Psoas muscle (tissue), 8 donors: ENCODE data around the gene KCND3. TPM values are rescaled to one million over a fixed set of nuclear protein-coding genes. Genes with fewer than 3 reads are reported as not detected.

Experiments
- ATAC-seq, 4 donors: fragments of 200-7000 bp; cut with Tn5 transposase; one replicate each; pipeline ENCODE4 v1.9.1; 2020; ENCODE audit warnings: moderate library complexity in 3 of 4, mild to moderate bottlenecking in 2 of 4
- DNase-seq, 2 donors: peaks; one replicate each; pipeline ENCODE4 v3.0.0-alpha.2; 2020
- H3K27ac ChIP-seq: fragments of 200-600 bp; one replicate; pipeline ENCODE4 v1.8.0; 2022
- H3K27me3 ChIP-seq, 3 donors: fragments of 200-600 bp in 1 of 3; one replicate each; pipeline versions ENCODE4 v1.6.1 to v1.8.0; 2013 to 2022; ENCODE audit warnings: low read length in 2 of 3, mild to moderate bottlenecking in 2 of 3, moderate library complexity in 1 of 3; ENCODE audit not compliant: insufficient read depth in 3 of 3
- H3K36me3 ChIP-seq, 2 donors: fragments of 200-600 bp in 1 of 2; one replicate each; pipeline versions ENCODE4 v1.6.1 to v1.8.0; 2013 to 2022; ENCODE audit warnings: low read depth in 1 of 2, mild to moderate bottlenecking in 1 of 2, moderate library complexity in 1 of 2; ENCODE audit not compliant: insufficient read depth in 1 of 2
- H3K4me1 ChIP-seq: fragments of 200-600 bp; one replicate; pipeline ENCODE4 v1.8.0; 2022
- H3K4me3 ChIP-seq: fragments of 200-600 bp; one replicate; pipeline ENCODE4 v1.8.0; 2022; ENCODE audit warnings: mild to moderate bottlenecking
- H3K9me3 ChIP-seq: fragments of 200-600 bp; one replicate; pipeline ENCODE4 v1.8.0; 2022
- WGBS, 3 donors: extraction: QIAGEN DNeasy Blood & Tissue Kit; methylation state at CpG; one replicate each; pipeline versions ENCODE4 v1.1.6 to v1.1.7; 2013; 5-methylcytosine and 5-hydroxymethylcytosine counted together
- intact Hi-C, 2 donors: fragments of 100-400 bp; cut with DNase I; formaldehyde crosslinking; loops; one replicate each; pipeline versions ENCODE4 v1.11.0 to v1.14.2; 2022
- polyA plus RNA-seq, 3 donors: library from polyadenylated mRNA; stranded (reverse); fragments of 200-250 nt; gene quantifications; one replicate each; pipeline ENCODE4 v1.2.3, GENCODE V29; 2013
- total RNA-seq, 4 donors: library from RNA; stranded (reverse); fragmentation: NEBNext Ultra II Directional in 2 of 4; extraction: Animal tissue kit (Norgen Biotek cat#: 25700) in 2 of 4; gene quantifications; one replicate each; pipeline versions ENCODE4 v1.2.1 to v1.2.4, GENCODE V29; 2021 to 2023
- TF ChIP-seq, protein P1 (sequence below): fragments of 200-600 bp; IDR thresholded peaks from one replicate; pipeline ENCODE4 v1.8.0; 2022; ENCODE audit warnings: antibody characterized with exemption
- donor health status: healthy with polysubstance abuse.
- donor health status: DM: no; HTN: no; CAD: no; lungs with moderate emphysema.
- donor health status: Bipolar disorder and iron deficiency.
- donor health status: healthy.
- donor health status: DM: yes; HTN: yes; CAD: no.
- donor health status: DM: no; HTN: no; CAD: no.
- donor health status: DM: no; HTN: no; CAD: no.
- donor health status: DM: yes; HTN: yes; CAD: no.

The KCND3 gene
- total and polyA plus RNA-seq, 7 donors: 0.53 to 4.1 (median 1.3) TPM

DNA sequence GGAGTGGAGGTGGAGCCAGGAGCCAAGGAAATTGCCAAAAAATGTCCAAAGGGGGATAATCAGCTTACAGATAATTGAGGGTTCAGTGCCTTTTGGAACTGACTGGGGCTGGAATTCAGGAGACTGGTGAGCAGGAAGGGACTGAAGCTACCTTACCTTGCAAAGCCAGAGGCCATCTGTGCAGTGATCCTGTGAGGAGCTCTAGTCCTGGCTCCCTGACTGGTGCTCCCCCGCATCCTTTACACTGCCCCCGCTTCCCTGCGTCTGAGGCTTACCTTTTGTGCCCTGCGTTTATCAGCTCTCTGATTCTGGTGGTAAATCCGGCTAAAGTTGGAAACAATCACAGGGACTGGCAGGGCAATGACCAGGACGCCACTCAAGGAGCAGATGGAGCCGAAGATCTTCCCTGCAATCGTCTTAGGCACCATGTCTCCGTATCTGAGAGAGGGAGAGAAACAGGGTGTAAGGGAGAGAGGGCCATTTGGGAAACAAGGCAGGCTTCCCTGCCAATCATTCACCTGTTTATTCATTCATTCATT lies 202.7 kb downstream of the KCND3 start:
- H3K36me3 ChIP-seq: no peaks in the 10 kb centered on the region
- WGBS, 3 donors: 86 to 90% (median 87%) methylated on average over 9 of the region's 9 CpGs
- DNase-seq (no peak), ATAC-seq (no peak)
- no peak overlapping the region for H3K4me3 ChIP-seq
- intact Hi-C loops: loop anchor here in 1 of 2 donors (10.0 kb wide), 1 partner anchor 578 kb away; no protein-coding TSS in a partner anchor
- no peaks in the 10 kb centered on the region for H3K27me3 ChIP-seq
- TF ChIP-seq, protein P1, sequence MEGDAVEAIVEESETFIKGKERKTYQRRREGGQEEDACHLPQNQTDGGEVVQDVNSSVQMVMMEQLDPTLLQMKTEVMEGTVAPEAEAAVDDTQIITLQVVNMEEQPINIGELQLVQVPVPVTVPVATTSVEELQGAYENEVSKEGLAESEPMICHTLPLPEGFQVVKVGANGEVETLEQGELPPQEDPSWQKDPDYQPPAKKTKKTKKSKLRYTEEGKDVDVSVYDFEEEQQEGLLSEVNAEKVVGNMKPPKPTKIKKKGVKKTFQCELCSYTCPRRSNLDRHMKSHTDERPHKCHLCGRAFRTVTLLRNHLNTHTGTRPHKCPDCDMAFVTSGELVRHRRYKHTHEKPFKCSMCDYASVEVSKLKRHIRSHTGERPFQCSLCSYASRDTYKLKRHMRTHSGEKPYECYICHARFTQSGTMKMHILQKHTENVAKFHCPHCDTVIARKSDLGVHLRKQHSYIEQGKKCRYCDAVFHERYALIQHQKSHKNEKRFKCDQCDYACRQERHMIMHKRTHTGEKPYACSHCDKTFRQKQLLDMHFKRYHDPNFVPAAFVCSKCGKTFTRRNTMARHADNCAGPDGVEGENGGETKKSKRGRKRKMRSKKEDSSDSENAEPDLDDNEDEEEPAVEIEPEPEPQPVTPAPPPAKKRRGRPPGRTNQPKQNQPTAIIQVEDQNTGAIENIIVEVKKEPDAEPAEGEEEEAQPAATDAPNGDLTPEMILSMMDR: no peak
- no peaks in the 10 kb centered on the region for H3K9me3 ChIP-seq
- H3K4me1 ChIP-seq: no peaks in the 10 kb centered on the region
- H3K27ac ChIP-seq: no peak overlapping the region

DNA sequence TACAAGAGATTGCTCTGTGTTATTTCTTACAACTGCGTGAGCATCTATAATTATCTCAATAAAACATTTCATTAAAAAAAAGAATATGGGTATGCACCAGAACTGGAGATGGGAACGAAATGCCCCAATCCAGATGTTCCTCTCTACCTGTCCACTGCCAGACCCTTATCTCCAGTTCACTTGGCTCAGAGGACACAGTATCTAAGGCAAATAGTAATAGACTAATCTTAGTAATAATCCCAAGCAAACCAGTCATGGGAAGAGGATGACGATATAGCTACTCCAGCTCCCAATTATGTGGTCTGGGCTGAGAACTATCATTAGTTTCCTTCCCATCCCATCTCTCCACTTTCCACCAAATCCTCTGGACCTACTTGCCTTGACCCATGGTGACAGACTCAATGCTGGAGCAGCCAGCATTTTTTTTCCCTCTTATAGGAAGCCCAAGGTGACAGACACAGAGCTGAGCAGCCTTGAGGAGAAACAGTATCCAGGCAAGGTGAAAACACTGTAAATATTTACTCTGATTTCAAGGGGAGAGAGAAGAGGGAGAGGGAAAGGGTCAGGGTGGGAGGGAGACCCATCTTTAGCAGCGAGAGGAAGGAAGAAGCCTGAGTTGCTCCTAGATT lies 205.1 kb downstream of the KCND3 start:
- 88 to 90% (median 89%) methylated on average over 4 of the region's 4 CpGs for WGBS, 3 donors
- DNase-seq (no peak), ATAC-seq (no peak)
- H3K4me1 ChIP-seq: no peaks in the 10 kb centered on the region
- peaks cover 0 to 8% of the 10 kb centered on the region in 2 donors for H3K36me3 ChIP-seq
- intact Hi-C loops: loop anchor here in 1 of 2 donors (10.0 kb wide), 1 partner anchor 580 kb away; no protein-coding TSS in a partner anchor
- no peak overlapping the region for H3K4me3 ChIP-seq
- TF ChIP-seq, protein P1: no peak
- H3K9me3 ChIP-seq: no peaks in the 10 kb centered on the region
- no peaks in the 10 kb centered on the region for H3K27me3 ChIP-seq
- no peak overlapping the region for H3K27ac ChIP-seq

DNA sequence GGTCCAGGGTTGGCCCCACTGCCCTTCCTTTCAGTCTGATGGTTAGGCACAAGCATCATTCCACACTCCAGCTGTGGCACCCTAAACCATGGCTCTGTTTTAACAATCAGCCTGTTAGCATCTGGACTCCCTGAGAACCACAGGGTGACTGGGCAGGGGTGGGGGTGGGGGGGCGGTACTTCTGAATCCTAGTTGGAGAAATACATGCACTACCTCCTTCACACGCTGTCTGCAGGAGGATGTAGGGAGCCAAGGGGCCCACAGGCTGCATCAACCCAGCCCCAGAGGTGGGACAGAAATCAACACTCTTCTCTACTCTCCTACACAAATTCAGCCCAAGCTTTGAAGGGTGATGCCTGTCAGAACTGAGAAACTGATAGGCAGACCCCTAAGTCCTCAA lies 209.9 kb downstream of the KCND3 start:
- no peak for DNase-seq
- intact Hi-C loops: loop anchor here in 1 of 2 donors (10.0 kb wide), 1 partner anchor 555 kb away; the partner anchor contains the start of gene CHI3L2
- Histone ChIP-seq H3K9me3 (no peaks in the 10 kb centered on the region), H3K4me3 (no peak overlapping the region), H3K27me3 (no peaks in the 10 kb centered on the region), H3K4me1 (no peaks in the 10 kb centered on the region), H3K27ac (no peak overlapping the region), H3K36me3 (peaks cover 0 to 21% of the 10 kb centered on the region in 2 donors)
- no peak for ATAC-seq
- TF ChIP-seq, protein P1: no peak
- 89 to 97% (median 94%) methylated on average over 2 of the region's 2 CpGs for WGBS, 3 donors

DNA sequence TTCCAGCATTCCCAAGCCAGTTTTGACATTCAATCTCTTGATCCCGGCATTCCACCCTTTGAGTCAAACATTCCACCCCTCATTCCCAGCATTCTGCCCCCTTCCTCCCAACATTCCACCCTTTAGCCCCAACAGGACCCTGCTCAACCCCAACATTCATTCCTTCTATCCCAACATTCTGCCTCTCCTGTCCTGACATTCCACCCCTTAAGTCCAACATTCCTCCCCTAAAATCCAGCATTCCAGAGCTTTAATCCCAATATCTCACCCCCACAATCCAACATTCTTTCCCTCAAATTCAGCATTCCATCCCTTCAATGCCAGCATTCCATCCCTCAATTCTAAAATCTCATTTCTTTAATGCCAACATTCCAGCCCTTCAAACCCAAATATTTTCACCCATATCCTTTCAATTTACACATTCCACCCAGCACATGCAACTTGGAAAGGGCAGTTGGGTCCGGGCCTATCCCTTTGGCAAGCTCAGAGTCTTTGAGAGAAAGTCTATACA lies 210.9 kb downstream of the KCND3 start:
- H3K9me3 ChIP-seq: no peaks in the 10 kb centered on the region
- TF ChIP-seq, protein P1: no peak
- DNase-seq: no peak
- H3K27me3 ChIP-seq: no peaks in the 10 kb centered on the region
- intact Hi-C loops: loop anchor here in 1 of 2 donors (10.0 kb wide), 1 partner anchor 554 kb away; the partner anchor contains the start of gene CHI3L2
- 43 to 61% (median 50%) methylated on average over 2 of the region's 2 CpGs for WGBS, 3 donors
- no peak for ATAC-seq
- H3K36me3 ChIP-seq: peaks cover 0 to 29% of the 10 kb centered on the region in 2 donors
- no peak overlapping the region for H3K4me3 ChIP-seq
- no peak overlapping the region for H3K27ac ChIP-seq
- H3K4me1 ChIP-seq: no peaks in the 10 kb centered on the region
